SU-DHL-6 (cell line): ENCODE data around the gene KRT16.
A peak's percentile ranks its signal among the peaks of the same experiment; 100 is the strongest.

Source experiments
- CTCF ChIP-seq: fragments of 200-600 bp; sonication (generic); IDR thresholded peaks from one replicate; pipeline ENCODE4 v1.5.1; 2017; ENCODE audit warnings: antibody characterized with exemption, mild to moderate bottlenecking, low read length, moderate library complexity; ENCODE audit not compliant: insufficient read depth, poor library complexity, severe bottlenecking
- EZH2phosphoT487 ChIP-seq: fragments of 200-600 bp; sonication (generic), shearing (Covaris generic); conservative IDR thresholded peaks from 2 replicates; pipeline ENCODE4 v1.6.1; 2018; ENCODE audit warnings: mild to moderate bottlenecking, antibody characterized with exemption, low read length, moderate library complexity, mixed read lengths

DNA sequence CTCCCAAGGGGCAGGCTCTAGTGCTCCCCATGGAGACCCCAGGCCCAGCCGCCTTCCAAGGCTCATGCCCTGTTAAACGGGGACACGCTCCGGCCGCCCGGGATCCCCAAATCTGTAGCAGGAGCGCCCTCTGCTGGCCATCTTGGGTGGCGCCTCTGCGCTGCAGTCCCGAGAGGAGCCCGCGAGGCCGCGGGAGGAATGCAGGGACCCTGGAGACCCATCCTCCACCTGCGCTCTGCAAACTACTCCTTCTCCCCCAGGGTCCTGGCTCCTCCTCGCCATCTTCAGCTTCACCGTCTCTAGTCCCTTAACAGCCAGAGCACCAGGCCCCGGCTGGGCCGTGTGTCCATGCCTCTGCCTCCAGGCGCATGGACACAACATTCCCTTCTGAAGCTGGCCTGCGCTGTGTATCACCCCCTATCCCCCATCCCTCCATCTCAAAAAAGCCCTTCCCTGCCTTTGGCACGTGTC is 35.4 kb upstream of the KRT16 start:
- TF ChIP-seq CTCF (peak; percentile 78), EZH2phosphoT487 (no peak)
